Neural cell (in vitro differentiated cells): ENCODE data around the gene PIAS2.

ENCODE experiments used
- EP300 ChIP-seq: fragments of 450-650 bp; conservative IDR thresholded peaks from 2 replicates; pipeline ENCODE4 v1.6.1; 2014; ENCODE audit warnings: antibody characterized with exemption, mild to moderate bottlenecking, moderate library complexity; ENCODE audit not compliant: poor library complexity, severe bottlenecking
- EZH2 ChIP-seq: fragments of 200-600, 300-800 bp; shearing (Covaris generic), sonication (generic); IDR thresholded peaks from 2 replicates; pipeline ENCODE4 v1.6.1; 2014; ENCODE audit warnings: antibody characterized with exemption, low read length, borderline replicate concordance, mild to moderate bottlenecking; ENCODE audit not compliant: insufficient read depth, poor library complexity, severe bottlenecking
- MXI1 ChIP-seq: fragments of 450-650 bp; conservative IDR thresholded peaks from 2 replicates; pipeline ENCODE4 v1.6.1; 2014; ENCODE audit warnings: antibody characterized with exemption, mild to moderate bottlenecking; ENCODE audit not compliant: poor library complexity, severe bottlenecking
- POLR2AphosphoS5 ChIP-seq: IDR thresholded peaks from 2 replicates; pipeline ENCODE4 v1.6.1; 2012
- RAD21 ChIP-seq: fragments of 450-650 bp; conservative IDR thresholded peaks from 2 replicates; pipeline ENCODE4 v1.6.1; 2014; ENCODE audit warnings: antibody characterized with exemption, mild to moderate bottlenecking, moderate library complexity
- SMC3 ChIP-seq: fragments of 450-650 bp; conservative IDR thresholded peaks from 2 replicates; pipeline ENCODE4 v1.6.1; 2014; ENCODE audit warnings: antibody characterized with exemption, mild to moderate bottlenecking, moderate library complexity; ENCODE audit not compliant: poor library complexity
- TAF1 ChIP-seq: IDR thresholded peaks from 2 replicates; pipeline ENCODE4 v1.6.1; 2012; ENCODE audit warnings: low read depth
- TF ChIP-seq, protein P1 (sequence below): fragments of 450-650 bp; IDR thresholded peaks from 2 replicates; pipeline ENCODE4 v1.5.1; 2014; ENCODE audit warnings: antibody characterized with exemption, mild to moderate bottlenecking, moderate library complexity; ENCODE audit not compliant: poor library complexity, severe bottlenecking
- TF ChIP-seq, protein P2 (sequence below): IDR thresholded peaks from 2 replicates; pipeline ENCODE4 v1.6.1; 2012; ENCODE audit warnings: borderline replicate concordance

DNA sequence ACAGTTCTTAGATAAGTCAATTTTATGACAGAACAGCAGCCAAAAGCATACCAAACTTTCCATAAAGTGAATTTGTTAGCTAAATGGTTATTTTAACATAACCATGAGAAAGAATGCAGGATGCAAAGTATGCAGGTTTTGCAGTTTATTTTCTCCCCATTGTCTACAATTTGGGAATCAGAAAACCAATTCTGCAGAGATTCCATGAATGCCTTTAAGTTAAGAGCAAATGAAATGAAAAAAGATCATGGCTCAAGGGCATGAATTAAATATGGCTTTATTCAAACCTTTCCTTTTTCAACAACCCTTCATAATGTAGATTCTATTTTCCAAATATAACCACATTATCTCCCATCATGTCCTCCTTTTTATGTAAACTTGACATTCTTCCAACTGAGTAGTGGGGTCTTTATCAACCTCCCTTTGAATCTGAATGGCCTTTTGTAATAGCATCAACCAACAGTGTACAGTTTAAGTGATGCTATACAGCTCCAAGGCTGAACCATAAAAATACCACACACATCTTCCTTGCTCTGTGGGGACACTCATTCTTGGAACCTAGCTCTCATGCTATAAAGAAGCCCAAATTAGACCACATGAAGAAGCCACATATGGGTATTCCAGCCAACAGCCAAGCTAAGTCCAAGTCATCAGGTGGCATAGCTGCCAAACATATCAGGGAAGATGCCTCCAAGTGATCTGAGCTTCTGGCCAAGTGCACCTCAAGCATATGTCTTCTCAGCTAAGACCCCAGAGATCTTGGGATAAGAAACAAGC lies 49.8 kb downstream of the PIAS2 start:
- TF ChIP-seq SMC3, result no peak
- no peak for TF ChIP-seq POLR2AphosphoS5
- TF ChIP-seq, protein P1, sequence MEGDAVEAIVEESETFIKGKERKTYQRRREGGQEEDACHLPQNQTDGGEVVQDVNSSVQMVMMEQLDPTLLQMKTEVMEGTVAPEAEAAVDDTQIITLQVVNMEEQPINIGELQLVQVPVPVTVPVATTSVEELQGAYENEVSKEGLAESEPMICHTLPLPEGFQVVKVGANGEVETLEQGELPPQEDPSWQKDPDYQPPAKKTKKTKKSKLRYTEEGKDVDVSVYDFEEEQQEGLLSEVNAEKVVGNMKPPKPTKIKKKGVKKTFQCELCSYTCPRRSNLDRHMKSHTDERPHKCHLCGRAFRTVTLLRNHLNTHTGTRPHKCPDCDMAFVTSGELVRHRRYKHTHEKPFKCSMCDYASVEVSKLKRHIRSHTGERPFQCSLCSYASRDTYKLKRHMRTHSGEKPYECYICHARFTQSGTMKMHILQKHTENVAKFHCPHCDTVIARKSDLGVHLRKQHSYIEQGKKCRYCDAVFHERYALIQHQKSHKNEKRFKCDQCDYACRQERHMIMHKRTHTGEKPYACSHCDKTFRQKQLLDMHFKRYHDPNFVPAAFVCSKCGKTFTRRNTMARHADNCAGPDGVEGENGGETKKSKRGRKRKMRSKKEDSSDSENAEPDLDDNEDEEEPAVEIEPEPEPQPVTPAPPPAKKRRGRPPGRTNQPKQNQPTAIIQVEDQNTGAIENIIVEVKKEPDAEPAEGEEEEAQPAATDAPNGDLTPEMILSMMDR, result no peak
- TF ChIP-seq, protein P2, sequence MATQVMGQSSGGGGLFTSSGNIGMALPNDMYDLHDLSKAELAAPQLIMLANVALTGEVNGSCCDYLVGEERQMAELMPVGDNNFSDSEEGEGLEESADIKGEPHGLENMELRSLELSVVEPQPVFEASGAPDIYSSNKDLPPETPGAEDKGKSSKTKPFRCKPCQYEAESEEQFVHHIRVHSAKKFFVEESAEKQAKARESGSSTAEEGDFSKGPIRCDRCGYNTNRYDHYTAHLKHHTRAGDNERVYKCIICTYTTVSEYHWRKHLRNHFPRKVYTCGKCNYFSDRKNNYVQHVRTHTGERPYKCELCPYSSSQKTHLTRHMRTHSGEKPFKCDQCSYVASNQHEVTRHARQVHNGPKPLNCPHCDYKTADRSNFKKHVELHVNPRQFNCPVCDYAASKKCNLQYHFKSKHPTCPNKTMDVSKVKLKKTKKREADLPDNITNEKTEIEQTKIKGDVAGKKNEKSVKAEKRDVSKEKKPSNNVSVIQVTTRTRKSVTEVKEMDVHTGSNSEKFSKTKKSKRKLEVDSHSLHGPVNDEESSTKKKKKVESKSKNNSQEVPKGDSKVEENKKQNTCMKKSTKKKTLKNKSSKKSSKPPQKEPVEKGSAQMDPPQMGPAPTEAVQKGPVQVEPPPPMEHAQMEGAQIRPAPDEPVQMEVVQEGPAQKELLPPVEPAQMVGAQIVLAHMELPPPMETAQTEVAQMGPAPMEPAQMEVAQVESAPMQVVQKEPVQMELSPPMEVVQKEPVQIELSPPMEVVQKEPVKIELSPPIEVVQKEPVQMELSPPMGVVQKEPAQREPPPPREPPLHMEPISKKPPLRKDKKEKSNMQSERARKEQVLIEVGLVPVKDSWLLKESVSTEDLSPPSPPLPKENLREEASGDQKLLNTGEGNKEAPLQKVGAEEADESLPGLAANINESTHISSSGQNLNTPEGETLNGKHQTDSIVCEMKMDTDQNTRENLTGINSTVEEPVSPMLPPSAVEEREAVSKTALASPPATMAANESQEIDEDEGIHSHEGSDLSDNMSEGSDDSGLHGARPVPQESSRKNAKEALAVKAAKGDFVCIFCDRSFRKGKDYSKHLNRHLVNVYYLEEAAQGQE, result no peak
- TF ChIP-seq EZH2, result no peak
- no peak for TF ChIP-seq EP300
- no peak for TF ChIP-seq TAF1
- TF ChIP-seq RAD21, result no peak
- TF ChIP-seq MXI1, result no peak
